ENCODE measurements around the gene GKN2.

GKN2 gene

DNA sequence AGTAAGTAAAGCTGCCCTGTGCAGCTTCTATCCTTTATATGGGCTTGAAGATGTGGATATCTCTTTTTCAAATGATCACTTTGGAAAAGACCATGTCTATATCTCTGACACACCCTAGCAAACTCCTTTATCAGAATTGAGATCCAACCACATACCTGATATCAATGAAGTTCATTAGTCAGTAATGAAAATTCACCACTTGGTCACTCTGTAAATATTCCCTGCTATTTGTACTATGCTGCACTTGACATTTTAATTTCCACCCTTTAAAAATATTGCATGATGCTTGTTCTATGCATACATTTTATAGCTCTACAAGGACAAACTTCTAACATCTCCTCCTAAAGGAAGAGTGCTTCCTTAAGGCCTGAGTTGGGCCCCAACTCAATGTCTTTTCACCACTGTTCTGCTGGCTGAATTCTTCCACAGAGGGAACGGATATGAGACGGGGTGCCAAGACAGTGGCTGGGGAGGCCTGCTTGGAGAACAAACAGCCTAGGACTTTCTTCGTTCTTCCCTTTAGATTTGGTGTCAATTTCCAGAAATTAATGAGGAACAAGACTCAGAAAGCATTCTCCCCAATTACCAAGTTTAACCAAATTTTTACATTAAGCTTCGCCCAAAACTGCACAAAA, at the start of gene GKN2:
Gene GKN2, minus strand, starts transcription at position 7 of the 635 bp plus-strand sequence. CDS start 32 bp downstream, outside the sequence.
- no peak for DNase-seq

DNA sequence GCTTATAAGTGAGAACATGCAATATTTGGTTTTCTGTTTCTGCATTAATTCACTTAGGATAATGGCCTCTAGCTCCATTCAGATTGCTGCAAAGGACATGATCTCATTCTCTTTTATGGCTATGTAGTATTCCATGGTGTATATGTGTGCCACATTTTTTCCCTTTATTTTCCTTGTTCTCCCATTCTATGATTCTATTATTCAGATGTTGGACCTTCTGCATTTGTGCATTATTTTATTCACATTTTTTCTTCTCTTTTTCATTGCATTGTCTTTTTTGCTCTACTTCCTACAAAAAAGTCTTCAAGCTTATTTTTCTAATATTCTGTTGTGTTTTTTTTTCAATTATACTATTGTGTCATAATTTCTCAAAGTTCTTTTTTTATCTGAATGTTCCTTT, 49.2 kb upstream of the GKN2 start:
- no peak for DNase-seq

- no peak for DNase-seq
These were observed 44.7 kb upstream of the GKN2 start for GRCh38 chr2:68997401-68997800.

GRCh38 chr2:68995916-68996315, 43.2 kb upstream of the GKN2 start:
- no peak for DNase-seq

GRCh38 chr2:68994864-68995263, 42.2 kb upstream of the GKN2 start:
- no peak for DNase-seq

DNA sequence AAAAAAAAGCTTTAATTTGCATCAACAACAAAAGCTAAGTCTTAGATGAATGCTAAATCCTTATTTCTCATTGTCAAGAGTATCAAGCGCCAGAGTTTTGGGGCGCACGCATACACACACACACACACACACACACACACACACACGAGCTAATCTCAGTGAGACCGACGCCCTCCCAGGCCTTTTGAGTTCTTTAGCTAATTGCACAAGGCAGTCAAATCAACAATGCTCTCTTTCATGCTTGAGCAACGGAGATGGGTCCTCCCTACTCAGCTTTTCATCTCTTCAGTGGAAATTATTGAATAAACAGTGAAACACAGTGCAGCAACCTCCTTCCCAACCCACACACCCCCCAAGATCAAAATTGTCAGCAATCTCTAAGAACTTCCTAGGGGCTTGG, 41.0 kb upstream of the GKN2 start:
- no peak for DNase-seq

GRCh38 chr2:68992933-68993332, 40.2 kb upstream of the GKN2 start:
- DNase-seq = no peak

GRCh38 chr2:68992341-68992740, 39.6 kb upstream of the GKN2 start:
- no peak for DNase-seq

DNA sequence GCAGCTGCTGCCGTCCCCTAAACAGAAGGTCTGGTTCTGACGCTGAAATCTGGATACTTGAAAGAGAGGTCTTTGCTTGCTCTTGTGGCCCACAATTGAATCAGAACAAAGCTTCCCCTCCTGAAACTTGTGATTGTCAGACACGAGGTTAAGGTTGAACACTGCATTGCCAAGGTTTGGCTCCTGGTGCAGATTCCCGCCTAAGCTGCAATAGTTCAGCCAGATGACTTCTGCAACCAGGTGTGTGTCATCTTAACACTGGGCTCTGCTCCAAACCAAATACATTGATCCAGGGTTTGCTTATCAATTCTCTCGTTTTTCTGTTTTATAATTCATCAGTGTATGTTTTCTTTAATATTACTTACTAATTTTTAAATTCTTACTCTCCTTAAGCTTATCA, 36.3 kb upstream of the GKN2 start:
- no peak for DNase-seq

DNA sequence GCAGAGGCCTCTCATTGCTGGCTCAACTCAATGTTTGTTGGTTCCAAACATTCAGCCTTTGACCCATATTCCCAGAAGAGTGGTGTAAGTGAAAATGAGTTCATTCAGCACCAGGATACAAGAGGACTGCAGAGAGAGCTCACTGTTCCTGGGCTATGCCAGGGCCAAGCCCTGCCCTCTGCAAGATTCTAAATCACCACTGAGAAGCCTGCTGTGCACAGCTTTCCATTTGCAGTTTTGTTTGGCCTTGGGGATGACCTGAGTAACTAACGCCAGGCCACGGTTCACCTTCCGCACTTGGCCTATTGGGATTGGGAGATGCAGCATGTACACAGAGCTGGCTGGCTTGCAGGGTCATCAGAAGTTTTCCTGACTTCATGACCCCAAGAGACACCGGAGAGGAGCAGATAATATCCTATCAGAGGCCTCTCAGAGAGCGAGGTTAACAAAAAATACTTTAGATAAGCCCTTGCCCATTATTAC, 34.4 kb upstream of the GKN2 start:
- DNase-seq = no peak

GRCh38 chr2:68980956-68981355, 28.3 kb upstream of the GKN2 start:
- no peak for DNase-seq

DNA sequence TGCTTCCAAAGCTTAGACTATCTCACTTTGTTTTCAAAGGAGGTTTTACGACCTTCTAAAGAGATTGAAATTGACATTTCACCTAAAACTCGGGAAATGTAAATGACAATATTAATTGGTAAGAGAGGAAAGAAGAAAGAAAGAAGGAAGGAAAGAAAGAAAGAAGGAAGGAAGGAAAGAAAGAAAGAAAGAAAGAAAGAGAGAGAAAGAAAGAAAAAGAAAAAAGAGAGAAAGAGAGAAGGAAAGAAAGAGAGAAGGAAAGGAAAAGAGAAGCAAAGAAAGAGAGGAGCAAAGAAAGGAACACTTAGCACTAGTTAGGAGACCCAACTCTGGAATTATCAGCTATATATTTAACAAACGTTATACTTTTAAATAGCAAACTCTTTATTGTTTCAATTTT, 25.4 kb upstream of the GKN2 start:
- no peak for DNase-seq

DNA sequence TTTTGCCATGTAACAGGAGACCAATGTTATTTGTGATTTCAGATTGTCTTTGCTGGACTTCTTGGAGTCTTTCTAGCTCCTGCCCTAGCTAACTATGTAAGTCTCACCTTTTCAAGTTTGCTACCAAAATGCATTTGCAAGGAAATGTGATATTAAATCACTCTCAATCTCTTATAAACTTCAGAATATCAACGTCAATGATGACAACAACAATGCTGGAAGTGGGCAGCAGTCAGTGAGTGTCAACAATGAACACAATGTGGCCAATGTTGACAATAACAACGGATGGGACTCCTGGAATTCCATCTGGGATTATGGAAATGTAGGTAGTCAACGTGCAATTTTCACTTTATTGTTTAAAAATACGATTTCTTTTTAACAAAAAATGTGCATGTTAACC, 24.8 kb upstream of the GKN2 start:
- DNase-seq = no peak

- DNase-seq = no peak
These were observed 23.2 kb upstream of the GKN2 start for GRCh38 chr2:68975844-68976243.

DNA sequence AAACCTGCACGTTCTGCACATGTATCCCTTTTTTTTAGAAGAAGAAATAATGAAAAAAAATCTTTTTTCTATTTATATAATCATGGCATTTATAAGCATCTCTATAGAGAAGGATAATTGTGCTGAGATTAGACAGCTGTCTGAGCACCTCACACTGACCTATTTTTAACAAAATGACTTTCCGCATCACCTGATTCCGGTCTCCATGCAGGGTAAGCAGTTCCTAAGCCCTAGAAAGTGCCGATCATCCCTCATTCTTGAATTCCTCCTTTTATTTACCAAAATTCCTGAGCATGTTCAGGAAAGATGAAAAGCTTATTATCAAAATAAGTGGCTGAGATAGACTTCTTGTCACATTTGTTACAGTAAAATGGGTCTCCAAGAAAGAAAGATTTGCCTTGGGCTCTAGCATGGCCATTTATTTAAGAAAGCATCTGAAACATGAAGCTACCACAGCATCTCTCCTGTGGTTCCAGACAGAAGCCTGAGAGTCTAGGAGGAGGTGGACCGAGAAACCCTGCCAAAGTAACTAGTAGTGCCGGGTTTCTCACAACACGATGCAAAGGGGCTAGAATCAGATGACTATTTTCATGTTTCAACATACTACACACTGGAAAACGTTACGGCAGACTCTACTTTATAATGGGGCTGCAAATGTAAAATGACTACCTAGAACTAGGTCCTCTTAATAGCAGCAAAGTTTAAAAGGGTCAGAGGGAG, 22.4 kb upstream of the GKN2 start:
- no peak for DNase-seq

DNA sequence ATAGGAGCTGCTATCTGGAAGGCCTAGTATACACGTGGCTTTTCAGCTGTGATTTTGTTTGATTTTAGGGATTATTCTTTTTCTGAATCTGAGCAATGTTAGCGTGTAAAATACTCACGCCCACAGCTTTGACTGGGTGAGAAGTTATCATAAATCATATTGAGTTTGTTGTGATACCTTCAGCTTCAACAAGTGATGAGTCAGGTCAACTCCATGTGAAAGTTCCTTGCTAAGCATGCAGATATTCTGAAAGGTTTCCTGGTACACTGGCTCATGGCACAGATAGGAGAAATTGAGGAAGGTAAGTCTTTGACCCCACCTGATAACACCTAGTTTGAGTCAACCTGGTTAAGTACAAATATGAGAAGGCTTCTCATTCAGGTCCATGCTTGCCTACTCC, 21.6 kb upstream of the GKN2 start, which contains the start of gene GKN1:
Gene GKN1, plus strand, starts transcription at position 386 of the 400 bp plus-strand sequence. CDS start 42 bp downstream, outside the sequence.
- DNase-seq = no peak

GRCh38 chr2:68971591-68972231, 19.0 kb upstream of the GKN2 start:
- no peak for DNase-seq

GRCh38 chr2:68970566-68971265, 18.0 kb upstream of the GKN2 start:
- DNase-seq = no peak

- no peak for DNase-seq
These were observed 17.2 kb upstream of the GKN2 start for GRCh38 chr2:68969736-68970490.

DNA sequence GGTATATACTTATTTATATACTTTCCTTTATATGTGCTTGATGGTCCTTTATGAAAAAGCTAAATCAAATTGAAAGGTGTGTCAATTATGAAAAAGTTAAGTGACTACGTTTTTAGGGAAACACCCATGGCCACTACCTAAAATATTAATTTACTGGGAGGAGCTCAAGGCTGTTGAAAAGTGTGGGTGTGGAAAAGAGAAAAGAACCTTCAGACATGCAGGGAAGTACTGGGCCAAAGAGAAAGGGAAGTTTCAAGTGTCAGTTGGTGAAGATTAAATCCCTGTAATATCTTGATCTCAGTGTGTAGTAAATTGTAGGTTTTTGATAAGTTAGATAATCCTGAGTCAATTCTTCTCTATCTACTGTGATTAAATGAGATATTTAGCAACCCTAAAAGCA, 15.5 kb upstream of the GKN2 start:
- no peak for DNase-seq

DNA sequence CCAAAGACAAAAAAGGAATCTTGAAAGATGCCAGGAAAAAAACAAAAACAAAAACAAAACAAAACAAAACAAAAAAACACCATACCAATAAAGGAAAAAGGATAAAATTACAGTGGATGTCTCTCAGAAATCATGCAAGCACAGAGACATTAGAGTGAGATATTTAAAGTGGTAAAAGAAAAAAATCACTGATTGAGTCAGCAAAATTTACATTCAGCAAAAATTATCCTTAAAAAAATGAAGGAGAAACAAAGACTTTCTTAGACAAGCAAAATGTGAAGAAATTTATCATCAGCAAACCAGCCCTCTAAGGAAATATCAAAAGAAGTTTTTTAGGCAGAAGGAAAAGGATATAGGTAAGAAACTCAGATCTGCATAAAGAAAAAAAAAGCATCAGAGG, 11.6 kb upstream of the GKN2 start:
- no peak for DNase-seq

DNA sequence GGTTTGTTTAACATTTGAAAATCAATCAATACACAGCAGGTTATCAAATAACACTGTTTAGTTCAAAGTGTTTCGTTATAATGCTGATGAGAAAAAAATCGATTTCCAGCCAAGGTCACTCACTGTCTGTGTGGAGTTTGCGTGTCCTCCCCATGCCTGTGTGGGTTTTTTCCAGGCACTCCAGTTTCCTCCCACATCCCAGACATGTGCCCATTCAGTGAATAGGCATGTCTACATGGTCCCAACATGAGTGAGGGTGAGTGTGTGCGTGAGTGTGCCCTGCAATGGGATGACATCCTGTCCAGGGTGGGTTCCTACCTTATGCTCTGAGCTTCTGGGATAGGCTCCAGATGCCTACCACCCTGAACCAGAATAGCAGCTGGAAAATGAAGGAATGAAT, 8.7 kb upstream of the GKN2 start:
- DNase-seq = no peak

- DNase-seq = no peak
These were observed 6.3 kb upstream of the GKN2 start for GRCh38 chr2:68959001-68959400.
